Thyroid gland (tissue), 4 donors: Measurements from ENCODE around the gene RXFP1.

ENCODE experiments used
- POLR2A ChIP-seq, 2 donors: fragments of 450-650 bp; IDR thresholded peaks; one replicate each; pipeline ENCODE4 v1.6.1; 2017; ENCODE audit warnings: antibody characterized with exemption in 2 of 2, mild to moderate bottlenecking in 2 of 2, moderate library complexity in 1 of 2
- TF ChIP-seq, protein P1 (sequence below), 6 experiments: fragments of 200-600 bp in 3 of 6; fragments of 450-650 bp in 3 of 6; sonication (generic) in 3 of 6; IDR thresholded peaks; one replicate each; pipeline ENCODE4 v1.5.1; 2016 to 2019; ENCODE audit warnings: antibody characterized with exemption in 6 of 6, mild to moderate bottlenecking in 2 of 6, inconsistent platforms in 1 of 6, moderate library complexity in 1 of 6

DNA sequence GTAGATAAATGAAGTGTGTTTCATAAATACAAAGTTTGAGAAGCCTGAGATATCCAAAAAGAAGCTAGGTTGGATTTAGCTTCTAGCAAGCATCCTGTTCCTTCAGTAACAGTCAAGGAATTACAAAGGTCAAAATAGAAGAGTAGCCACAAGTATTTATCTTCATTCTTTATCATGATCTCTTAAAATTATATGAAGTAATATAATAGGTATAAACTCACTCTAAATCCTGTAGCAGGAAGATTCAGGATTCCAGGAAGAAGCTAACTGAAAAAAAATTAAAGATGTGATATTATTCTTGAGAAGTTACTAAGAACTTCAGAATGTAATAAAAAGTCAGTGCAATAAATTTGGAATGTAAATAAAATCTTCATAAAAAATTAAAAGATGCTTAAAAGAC is 31.1 kb upstream of the RXFP1 start:
- no peak for TF ChIP-seq POLR2A (IDR thresholded peaks at IDR 0.05)
- TF ChIP-seq, protein P1, sequence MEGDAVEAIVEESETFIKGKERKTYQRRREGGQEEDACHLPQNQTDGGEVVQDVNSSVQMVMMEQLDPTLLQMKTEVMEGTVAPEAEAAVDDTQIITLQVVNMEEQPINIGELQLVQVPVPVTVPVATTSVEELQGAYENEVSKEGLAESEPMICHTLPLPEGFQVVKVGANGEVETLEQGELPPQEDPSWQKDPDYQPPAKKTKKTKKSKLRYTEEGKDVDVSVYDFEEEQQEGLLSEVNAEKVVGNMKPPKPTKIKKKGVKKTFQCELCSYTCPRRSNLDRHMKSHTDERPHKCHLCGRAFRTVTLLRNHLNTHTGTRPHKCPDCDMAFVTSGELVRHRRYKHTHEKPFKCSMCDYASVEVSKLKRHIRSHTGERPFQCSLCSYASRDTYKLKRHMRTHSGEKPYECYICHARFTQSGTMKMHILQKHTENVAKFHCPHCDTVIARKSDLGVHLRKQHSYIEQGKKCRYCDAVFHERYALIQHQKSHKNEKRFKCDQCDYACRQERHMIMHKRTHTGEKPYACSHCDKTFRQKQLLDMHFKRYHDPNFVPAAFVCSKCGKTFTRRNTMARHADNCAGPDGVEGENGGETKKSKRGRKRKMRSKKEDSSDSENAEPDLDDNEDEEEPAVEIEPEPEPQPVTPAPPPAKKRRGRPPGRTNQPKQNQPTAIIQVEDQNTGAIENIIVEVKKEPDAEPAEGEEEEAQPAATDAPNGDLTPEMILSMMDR (IDR thresholded peaks at IDR 0.05) = no peak
